Heart left ventricle (tissue), 16 donors: ENCODE measurements around the gene LIMS2. TPM values are rescaled to one million over a fixed set of nuclear protein-coding genes. Genes with fewer than 3 reads are reported as not detected.

Source experiments
- ATAC-seq, 4 donors: fragments of 200-7000 bp; cut with Tn5 transposase; one replicate each; pipeline ENCODE4 v1.9.1; 2020 to 2022; ENCODE audit warnings: moderate library complexity in 4 of 4, mild to moderate bottlenecking in 3 of 4, moderate number of reproducible peaks in 1 of 4
- DNase-seq, 5 donors: peaks; one replicate each; pipeline ENCODE4 v3.0.0-alpha.2; 2020
- H3K27ac ChIP-seq, 12 donors: fragments of 200-600 bp; sonication (generic) in 4 of 12; one replicate each; pipeline versions ENCODE4 v1.5.0 to v1.8.0; 2016 to 2022; ENCODE audit warnings: mild to moderate bottlenecking in 2 of 12
- H3K27me3 ChIP-seq, 9 donors: fragments of 200-600 bp; sonication (generic) in 2 of 9; one replicate each; pipeline versions ENCODE4 v1.5.1 to v1.8.0; 2016 to 2022; ENCODE audit warnings: mild to moderate bottlenecking in 3 of 9
- H3K36me3 ChIP-seq, 9 donors: fragments of 200-600 bp; sonication (generic) in 2 of 9; one replicate each; pipeline versions ENCODE4 v1.5.0 to v1.8.0; 2018 to 2022; ENCODE audit warnings: mild to moderate bottlenecking in 2 of 9
- H3K4me1 ChIP-seq, 12 donors: fragments of 200-600 bp; sonication (generic) in 4 of 12; one replicate each; pipeline versions ENCODE4 v1.5.0 to v1.8.0; 2016 to 2022; ENCODE audit warnings: mild to moderate bottlenecking in 3 of 12
- H3K4me3 ChIP-seq, 12 donors: fragments of 200-600 bp; sonication (generic) in 4 of 12; one replicate each; pipeline versions ENCODE4 v1.5.0 to v1.8.0; 2017 to 2022; ENCODE audit warnings: mild to moderate bottlenecking in 9 of 12, moderate library complexity in 4 of 12
- H3K9me3 ChIP-seq, 12 donors: fragments of 200-600 bp; sonication (generic) in 4 of 12; one replicate each; pipeline versions ENCODE4 v1.5.0 to v1.8.0; 2016 to 2022; ENCODE audit warnings: mild to moderate bottlenecking in 1 of 12
- POLR2A ChIP-seq, 2 donors: fragments of 450-650 bp; IDR thresholded peaks; one replicate each; pipeline ENCODE4 v1.6.1; 2017; ENCODE audit warnings: antibody characterized with exemption in 2 of 2, mild to moderate bottlenecking in 2 of 2, moderate library complexity in 2 of 2
- WGBS, 4 donors: extraction: QIAGEN DNeasy Blood & Tissue Kit in 2 of 4; methylation state at CpG; one replicate each; pipeline versions ENCODE4 v1.1.5 to v1.1.7; 2013 to 2018; 5-methylcytosine and 5-hydroxymethylcytosine counted together
- intact Hi-C, 10 donors: fragments of 100-400 bp; cut with DNase I; formaldehyde crosslinking; loops; one replicate each; pipeline versions ENCODE4 v1.11.1 to v1.14.2; 2022
- polyA plus RNA-seq, 2 donors: library from polyadenylated mRNA; stranded (reverse); fragments of 200-250 nt; gene quantifications; one replicate each; pipeline ENCODE4 v1.2.3, GENCODE V29; 2013
- total RNA-seq, 9 donors: library from RNA; depleted of rRNA in 2 of 9; stranded (reverse); fragments of >200 nt in 2 of 9; fragmentation: NEBNext Ultra II Directional in 3 of 9; extraction: Animal tissue kit (Norgen Biotek cat#: 25700) in 3 of 9; gene quantifications; one replicate each; pipeline versions ENCODE4 v1.1.0 to v1.2.4, GENCODE V29; 2016 to 2023
- TF ChIP-seq, protein P1 (sequence below), 12 donors: fragments of 200-600 bp; sonication (generic) in 4 of 12; IDR thresholded peaks; one replicate each; pipeline versions ENCODE4 v1.5.0 to v1.8.0; 2018 to 2022; ENCODE audit warnings: antibody characterized with exemption in 12 of 12, mild to moderate bottlenecking in 5 of 12
- donor health status: ischemic (EF 13 %, LVEDD 7.1; RV severe dilation, severe dysfunction).
- donor health status: healthy with polysubstance abuse.
- donor health status: DM: no; HTN: yes; CAD: no.
- donor health status: DM: no; HTN: no; CAD: no.
- donor health status: ischemic (EF 25% LVEDD 6.9; RV normal size, moderate dysfunction).
- donor health status: ischemic (EF 25% LVEDD 5.7; RV mildly dilated, moderate dysfunction).
- donor health status: healthy.
- donor health status: DM: yes; HTN: yes; CAD: no.
- donor health status: ischemic (EF 35%, LVEDD 5.7; RV mildly dilated, moderate dysfunction).
- donor health status: nonischemic (EF 11% LVEDD 7.7; RV severe dilation, severe dysfunction).
- donor health status: DM: yes; HTN: yes; CAD: no.
- donor health status: PGD.
- donor health status: ischemic (EF 29% LVEDD 5.4; RV normal size, mild dysfunction).
- donor health status: nonischemic (EF 23%, LVEDD 6.1; RV moderate dilation, normal function).

LIMS2 gene
- total and polyA plus RNA-seq, 11 donors, result 97.1 to 293 (median 158) TPM

DNA sequence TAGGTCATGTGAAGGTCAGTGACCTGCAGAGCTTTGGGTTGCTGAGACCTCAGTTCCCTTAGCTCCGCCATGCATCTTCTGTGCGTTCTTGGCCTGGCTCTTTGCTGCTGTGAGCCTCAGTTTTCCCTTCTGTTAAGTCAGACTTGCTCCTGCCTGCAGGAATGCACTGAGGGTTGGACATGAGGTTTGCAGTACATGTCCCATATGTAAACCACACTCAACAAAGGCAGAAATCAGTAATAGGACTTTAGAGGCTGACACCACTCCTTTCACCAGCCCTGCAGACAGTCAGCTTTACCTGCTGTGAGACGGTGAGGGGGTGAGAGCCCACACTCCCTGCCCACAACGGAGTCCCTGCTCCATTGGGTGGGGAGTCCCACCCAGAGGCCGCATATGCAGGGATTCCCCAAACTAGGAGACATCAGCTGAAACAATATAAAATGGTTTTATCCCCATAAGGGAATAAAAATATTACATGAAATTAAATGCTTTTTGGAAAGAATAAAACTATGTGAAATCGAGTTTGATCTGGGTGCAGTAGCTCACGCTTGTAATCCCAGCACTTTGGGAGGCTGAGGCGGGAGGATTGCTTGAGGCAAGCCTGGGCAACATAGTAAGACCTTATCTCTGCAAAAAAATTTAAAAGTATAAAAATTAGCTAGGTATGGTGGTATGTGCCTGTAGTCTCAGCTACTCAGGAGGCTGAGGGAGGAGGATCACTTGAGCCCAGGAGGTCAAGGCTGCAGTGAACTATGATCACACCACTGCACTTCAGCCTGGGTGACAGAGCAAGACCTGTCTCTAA, 84.7 kb downstream of the LIMS2 start:
- DNase-seq, result peak in 1 of 5 donors; percentile 6
- H3K9me3 ChIP-seq, result no peaks in the 10 kb centered on the region
- 92 to 95% (median 94%) methylated on average over 8 of the region's 8 CpGs for WGBS, 4 donors
- no peaks in the 10 kb centered on the region for H3K4me1 ChIP-seq
- H3K4me3 ChIP-seq, result no peak overlapping the region
- intact Hi-C loops, result loop anchor here (1.0 to 10.0 kb wide), 11 partner anchors 57 to 274 kb away; partner anchors contain the start of genes GPR17 (in 2 of the 10) and LIMS2 (in 2 of the 10)
- no peak overlapping the region for H3K27ac ChIP-seq
- no peak for ATAC-seq
- H3K36me3 ChIP-seq, result no peaks in the 10 kb centered on the region
- H3K27me3 ChIP-seq, result no peaks in the 10 kb centered on the region
- TF ChIP-seq, protein P1, sequence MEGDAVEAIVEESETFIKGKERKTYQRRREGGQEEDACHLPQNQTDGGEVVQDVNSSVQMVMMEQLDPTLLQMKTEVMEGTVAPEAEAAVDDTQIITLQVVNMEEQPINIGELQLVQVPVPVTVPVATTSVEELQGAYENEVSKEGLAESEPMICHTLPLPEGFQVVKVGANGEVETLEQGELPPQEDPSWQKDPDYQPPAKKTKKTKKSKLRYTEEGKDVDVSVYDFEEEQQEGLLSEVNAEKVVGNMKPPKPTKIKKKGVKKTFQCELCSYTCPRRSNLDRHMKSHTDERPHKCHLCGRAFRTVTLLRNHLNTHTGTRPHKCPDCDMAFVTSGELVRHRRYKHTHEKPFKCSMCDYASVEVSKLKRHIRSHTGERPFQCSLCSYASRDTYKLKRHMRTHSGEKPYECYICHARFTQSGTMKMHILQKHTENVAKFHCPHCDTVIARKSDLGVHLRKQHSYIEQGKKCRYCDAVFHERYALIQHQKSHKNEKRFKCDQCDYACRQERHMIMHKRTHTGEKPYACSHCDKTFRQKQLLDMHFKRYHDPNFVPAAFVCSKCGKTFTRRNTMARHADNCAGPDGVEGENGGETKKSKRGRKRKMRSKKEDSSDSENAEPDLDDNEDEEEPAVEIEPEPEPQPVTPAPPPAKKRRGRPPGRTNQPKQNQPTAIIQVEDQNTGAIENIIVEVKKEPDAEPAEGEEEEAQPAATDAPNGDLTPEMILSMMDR (IDR thresholded peaks at IDR 0.05), result no peak
- no peak for TF ChIP-seq POLR2A (IDR thresholded peaks at IDR 0.05)

DNA sequence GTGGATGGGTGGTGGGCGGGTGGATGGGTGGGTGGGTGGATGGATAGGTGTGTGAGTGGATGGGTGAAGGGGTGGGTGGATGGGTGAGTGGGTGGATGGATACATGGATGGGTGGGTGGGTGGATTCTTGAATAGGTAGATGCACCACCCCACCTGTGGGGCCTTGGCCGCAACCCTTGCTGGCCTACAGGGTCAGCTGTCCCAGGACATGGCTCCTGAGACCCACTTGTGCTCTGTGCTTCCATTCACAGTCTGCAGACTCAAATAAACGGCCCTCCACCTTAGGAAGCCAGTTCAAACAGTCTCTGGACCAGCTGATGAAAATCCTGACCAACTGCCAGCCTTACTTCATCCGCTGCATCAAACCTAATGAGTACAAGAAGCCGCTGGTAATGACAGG, 85.5 kb downstream of the LIMS2 start:
- DNase-seq, result peak in 1 of 5 donors; percentile 9

DNA sequence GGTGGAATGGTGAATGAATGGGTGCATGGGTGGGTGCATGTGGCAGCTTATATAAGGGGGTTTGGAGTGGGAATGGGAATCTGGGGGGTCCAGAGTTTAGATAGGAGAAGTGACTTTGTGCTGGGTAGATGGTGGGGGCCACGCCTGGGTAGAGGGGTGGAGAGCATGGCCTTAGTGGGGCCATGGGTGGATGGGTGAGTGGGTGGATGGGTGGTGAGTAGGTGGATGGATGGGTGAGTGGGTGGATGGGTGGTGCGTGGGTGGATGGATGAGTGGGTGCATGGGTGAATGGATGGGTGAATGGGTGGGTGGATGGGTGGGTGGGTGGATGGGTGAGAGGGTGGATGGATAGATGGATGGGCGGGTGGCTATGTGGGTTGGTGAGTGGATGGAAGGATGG, 86.0 kb downstream of the LIMS2 start:
- Histone ChIP-seq H3K9me3 (no peaks in the 10 kb centered on the region), H3K4me1 (no peaks in the 10 kb centered on the region), H3K27ac (no peak overlapping the region), H3K4me3 (no peak overlapping the region), H3K36me3 (no peaks in the 10 kb centered on the region), H3K27me3 (no peaks in the 10 kb centered on the region)
- DNase-seq (peak in 1 of 5 donors; percentile 12), ATAC-seq (no peak)
- intact Hi-C loops, result no loop called here
- no peak for TF ChIP-seq POLR2A (IDR thresholded peaks at IDR 0.05)
- TF ChIP-seq, protein P1 (IDR thresholded peaks at IDR 0.05), result no peak
- 91 to 98% (median 96%) methylated on average over 3 of the region's 3 CpGs for WGBS, 4 donors

More for the DNA sequence above, 85.5 kb downstream of the LIMS2 start:
- Histone ChIP-seq H3K36me3 (no peaks in the 10 kb centered on the region), H3K4me1 (no peaks in the 10 kb centered on the region), H3K27me3 (no peaks in the 10 kb centered on the region), H3K27ac (no peak overlapping the region), H3K9me3 (no peaks in the 10 kb centered on the region), H3K4me3 (no peak overlapping the region)
- WGBS, 4 donors, result 87 to 95% (median 91%) methylated on average over 5 of the region's 5 CpGs
- intact Hi-C loops, result loop anchor here in 9 of 10 donors (5.0 to 10.0 kb wide), 10 partner anchors 57 to 275 kb away; partner anchors contain the start of genes GPR17 (in 2 of the 9) and LIMS2 (in 2 of the 9)
- ATAC-seq, result no peak
- TF ChIP-seq POLR2A (IDR thresholded peaks at IDR 0.05), result no peak
- TF ChIP-seq, protein P1 (IDR thresholded peaks at IDR 0.05), result no peak

Other genes with a start within 250 kb of the LIMS2 start
- gene IWS1, start 149.0 kb downstream of the LIMS2 start, total RNA-seq, result 10 to 100 TPM; 37.6 to 62.2 (median 45.8) TPM
- 10 to 100 TPM; 46.5 to 57.5 TPM for gene IWS1, start 149.0 kb downstream of the LIMS2 start, polyA plus RNA-seq
- 1 to 10 TPM in 3 of 9 donors, under 1 TPM in 6; 0.20 to 2.1 (median 0.70) TPM for gene MYO7B, start 139.8 kb downstream of the LIMS2 start, total RNA-seq
- gene MYO7B, start 139.8 kb downstream of the LIMS2 start, polyA plus RNA-seq, result 1 to 10 TPM; 1.1 to 1.6 TPM
- under 1 TPM in 6 of 9 donors, not detected in 3; 0.10 to 0.36 (median 0.24) TPM for gene GPR17, start 29.4 kb downstream of the LIMS2 start, total RNA-seq
- 1 to 10 TPM in 1 of 2 donors, under 1 TPM in 1; 0.26 to 8.0 TPM for gene GPR17, start 29.4 kb downstream of the LIMS2 start, polyA plus RNA-seq
- gene SFT2D3, start 26.0 kb upstream of the LIMS2 start, total RNA-seq, result 1 to 10 TPM; 2.4 to 5.2 (median 3.7) TPM
- 1 to 10 TPM; 2.8 to 3.4 TPM for gene SFT2D3, start 26.0 kb upstream of the LIMS2 start, polyA plus RNA-seq
- 10 to 100 TPM; 16.4 to 49.9 (median 42.0) TPM for gene WDR33, start 135.6 kb upstream of the LIMS2 start, total RNA-seq
- 10 to 100 TPM; 15.4 to 16.2 TPM for gene WDR33, start 135.6 kb upstream of the LIMS2 start, polyA plus RNA-seq
- gene POLR2D, start 182.6 kb upstream of the LIMS2 start, total RNA-seq, result 10 to 100 TPM; 10.9 to 24.1 (median 21.4) TPM
- 10 to 100 TPM in 1 of 2 donors, 1 to 10 TPM in 1; 8.5 to 25.5 TPM for gene POLR2D, start 182.6 kb upstream of the LIMS2 start, polyA plus RNA-seq
- 10 to 100 TPM in 7 of 9 donors, 1 to 10 TPM in 2; 9.4 to 12.7 (median 10.2) TPM for gene AMMECR1L, start 210.4 kb upstream of the LIMS2 start, total RNA-seq
- 10 to 100 TPM in 1 of 2 donors, 1 to 10 TPM in 1; 4.0 to 12.6 TPM for gene AMMECR1L, start 210.4 kb upstream of the LIMS2 start, polyA plus RNA-seq